WERI-Rb-1 (cell line): Measurements from ENCODE around the gene BCL6.

Experiments
- DNase-seq: peaks from one replicate; pipeline ENCODE4 v3.0.0-alpha.2; 2020
- H3K27ac ChIP-seq: fragments of 250-450 bp; sonication (Bioruptor Pico); 2 replicates; pipeline ENCODE4 v1.5.1; 2020; ENCODE audit warnings: mild to moderate bottlenecking, moderate library complexity
- H3K27me3 ChIP-seq: fragments of 250-450 bp; sonication (Bioruptor Pico); 2 replicates; pipeline ENCODE4 v1.5.1; 2021; ENCODE audit warnings: mild to moderate bottlenecking, low read depth, moderate library complexity; ENCODE audit not compliant: insufficient read depth, severe bottlenecking
- H3K36me3 ChIP-seq: fragments of 250-450 bp; sonication (Bioruptor Pico); 2 replicates; pipeline ENCODE4 v1.5.1; 2020; ENCODE audit warnings: mild to moderate bottlenecking, moderate library complexity
- H3K4me3 ChIP-seq: 2 replicates; pipeline ENCODE4 v1.5.1; 2011; ENCODE audit warnings: low read depth, mild to moderate bottlenecking, control low read depth, low read length
- H3K9me3 ChIP-seq: fragments of 250-450 bp; sonication (Bioruptor Pico); 2 replicates; pipeline ENCODE4 v1.5.1; 2021; ENCODE audit warnings: mild to moderate bottlenecking, moderate library complexity; ENCODE audit not compliant: severe bottlenecking
- TF ChIP-seq, protein P1 (sequence below): IDR thresholded peaks from 2 replicates; pipeline ENCODE4 v1.5.1; 2011; ENCODE audit warnings: low read depth, mild to moderate bottlenecking, control low read depth, inconsistent platforms, low read length

BCL6 gene

DNA sequence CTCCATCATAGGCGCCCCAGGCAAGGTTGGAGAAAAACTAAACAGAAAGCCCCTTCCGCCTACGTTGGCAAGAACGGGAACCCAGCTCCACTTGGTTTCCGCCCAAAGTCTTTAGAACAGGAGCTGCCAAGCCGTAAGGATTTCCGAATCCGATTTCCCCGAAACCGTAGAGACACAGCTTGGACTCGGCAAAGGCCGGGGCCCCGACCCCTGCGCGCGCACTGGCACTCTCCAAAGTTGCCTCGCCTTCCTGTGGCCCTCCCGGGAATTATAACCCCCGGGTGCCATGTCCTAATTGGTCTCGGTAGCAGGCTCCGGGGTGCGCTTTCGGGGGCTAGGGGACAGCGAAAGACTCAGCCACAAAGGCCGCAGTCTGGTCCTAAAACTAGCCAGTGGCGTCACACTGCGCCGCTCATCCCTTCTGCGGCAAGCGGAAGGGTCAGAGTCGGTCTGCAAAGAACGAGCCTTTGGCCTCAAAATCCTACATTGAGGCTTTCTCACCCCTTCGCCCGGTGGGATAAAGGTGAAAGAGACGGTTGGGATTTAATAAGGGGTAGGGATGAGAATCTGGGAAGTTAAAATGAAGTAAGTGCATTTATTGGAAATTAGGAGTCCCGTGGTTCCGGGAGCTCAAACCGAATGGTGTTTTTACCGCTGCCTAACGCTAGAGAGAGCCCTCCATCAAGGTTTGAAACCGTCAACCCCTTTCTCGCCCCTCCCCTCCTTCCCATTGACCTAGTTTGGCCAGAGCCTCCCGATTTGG lies 6.8 kb downstream of the BCL6 start:
- Histone ChIP-seq H3K9me3 (no peaks in the 10 kb centered on the region), H3K4me3 (peak overlapping the region; percentile 62), H3K36me3 (no peaks in the 10 kb centered on the region), H3K27ac (no peak overlapping the region), H3K27me3 (peaks cover 48% of the 10 kb centered on the region)
- peak; percentile 82 for DNase-seq
- TF ChIP-seq, protein P1, sequence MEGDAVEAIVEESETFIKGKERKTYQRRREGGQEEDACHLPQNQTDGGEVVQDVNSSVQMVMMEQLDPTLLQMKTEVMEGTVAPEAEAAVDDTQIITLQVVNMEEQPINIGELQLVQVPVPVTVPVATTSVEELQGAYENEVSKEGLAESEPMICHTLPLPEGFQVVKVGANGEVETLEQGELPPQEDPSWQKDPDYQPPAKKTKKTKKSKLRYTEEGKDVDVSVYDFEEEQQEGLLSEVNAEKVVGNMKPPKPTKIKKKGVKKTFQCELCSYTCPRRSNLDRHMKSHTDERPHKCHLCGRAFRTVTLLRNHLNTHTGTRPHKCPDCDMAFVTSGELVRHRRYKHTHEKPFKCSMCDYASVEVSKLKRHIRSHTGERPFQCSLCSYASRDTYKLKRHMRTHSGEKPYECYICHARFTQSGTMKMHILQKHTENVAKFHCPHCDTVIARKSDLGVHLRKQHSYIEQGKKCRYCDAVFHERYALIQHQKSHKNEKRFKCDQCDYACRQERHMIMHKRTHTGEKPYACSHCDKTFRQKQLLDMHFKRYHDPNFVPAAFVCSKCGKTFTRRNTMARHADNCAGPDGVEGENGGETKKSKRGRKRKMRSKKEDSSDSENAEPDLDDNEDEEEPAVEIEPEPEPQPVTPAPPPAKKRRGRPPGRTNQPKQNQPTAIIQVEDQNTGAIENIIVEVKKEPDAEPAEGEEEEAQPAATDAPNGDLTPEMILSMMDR = peak; percentile 86

DNA sequence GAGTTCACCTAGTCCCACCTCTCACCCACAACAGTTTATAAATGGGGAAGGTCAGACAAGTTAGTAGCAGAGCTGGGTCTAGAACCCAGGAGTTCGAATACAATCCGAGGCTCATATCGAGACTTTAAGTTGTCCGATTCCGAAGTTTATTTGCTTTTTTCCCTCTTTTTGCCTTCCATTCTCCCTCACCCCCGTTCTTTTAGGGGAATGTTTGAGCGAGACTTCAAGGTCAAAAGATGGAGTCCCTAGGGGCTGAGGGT lies 7.3 kb downstream of the BCL6 start:
- H3K4me3 ChIP-seq = peak overlapping the region; percentile 62
- TF ChIP-seq, protein P1 = no peak
- no peak overlapping the region for H3K27ac ChIP-seq
- no peak for DNase-seq
- no peaks in the 10 kb centered on the region for H3K9me3 ChIP-seq
- peaks cover 48% of the 10 kb centered on the region for H3K27me3 ChIP-seq
- no peaks in the 10 kb centered on the region for H3K36me3 ChIP-seq

DNA sequence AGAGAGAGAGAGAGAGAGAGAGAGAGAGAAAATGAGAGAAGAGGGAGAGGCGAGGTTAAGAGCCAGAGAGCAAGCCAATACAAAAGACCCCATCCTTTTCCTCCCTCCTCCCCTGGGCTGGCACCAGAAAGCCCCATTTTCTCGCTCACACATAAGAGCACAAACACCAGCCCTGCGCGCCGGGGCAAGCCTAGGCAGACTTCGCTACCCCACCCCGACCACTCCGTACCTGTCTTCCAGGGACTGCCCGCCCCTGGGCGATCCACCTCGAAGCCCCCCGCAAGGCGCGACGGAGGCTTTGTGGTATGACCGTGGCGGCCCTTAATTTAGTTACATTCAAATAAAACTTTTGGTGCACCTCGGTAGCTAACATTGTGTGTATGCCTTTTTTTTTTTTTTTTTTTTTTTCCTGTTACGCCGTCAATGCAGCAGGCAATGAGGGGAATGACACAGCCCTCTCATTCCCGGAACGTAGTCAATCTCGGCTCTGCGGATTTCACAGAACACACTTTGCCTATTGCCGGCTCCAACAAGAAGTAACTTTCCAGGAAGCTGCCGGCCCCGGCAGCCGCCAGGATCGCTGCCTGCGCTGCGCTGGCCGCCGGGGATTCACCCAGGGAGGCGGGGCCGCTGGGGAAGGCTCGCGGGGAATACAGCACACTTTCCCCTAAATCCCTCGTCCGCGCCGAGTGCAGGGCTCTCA lies 7.7 kb downstream of the BCL6 start:
- TF ChIP-seq, protein P1 = no peak
- Histone ChIP-seq H3K27ac (no peak overlapping the region), H3K27me3 (peaks cover 44% of the 10 kb centered on the region), H3K36me3 (no peaks in the 10 kb centered on the region), H3K4me3 (peak overlapping the region; percentile 62), H3K9me3 (no peaks in the 10 kb centered on the region)
- DNase-seq = peak; percentile 36

DNA sequence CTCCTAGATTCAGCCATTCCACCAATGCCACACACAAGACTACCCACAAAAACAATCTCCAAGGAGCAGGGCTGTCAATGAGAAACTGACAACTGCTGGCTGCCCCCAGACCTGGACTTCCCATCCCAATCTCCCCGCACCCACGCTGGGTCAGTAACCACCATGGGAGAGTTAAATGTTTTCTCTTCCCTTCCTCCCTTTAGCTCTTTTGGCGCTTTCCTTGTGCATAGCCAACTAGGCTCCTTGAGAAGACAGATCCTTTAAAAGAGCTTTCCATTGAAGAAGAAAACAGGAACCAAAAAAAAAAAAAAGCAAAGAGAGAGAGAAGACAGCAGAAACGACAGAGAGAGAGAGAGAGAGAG lies 8.3 kb downstream of the BCL6 start:
- Histone ChIP-seq H3K27me3 (peaks cover 41% of the 10 kb centered on the region), H3K36me3 (no peaks in the 10 kb centered on the region), H3K27ac (no peak overlapping the region), H3K9me3 (no peaks in the 10 kb centered on the region), H3K4me3 (no peak overlapping the region)
- DNase-seq = no peak
- TF ChIP-seq, protein P1 = no peak

DNA sequence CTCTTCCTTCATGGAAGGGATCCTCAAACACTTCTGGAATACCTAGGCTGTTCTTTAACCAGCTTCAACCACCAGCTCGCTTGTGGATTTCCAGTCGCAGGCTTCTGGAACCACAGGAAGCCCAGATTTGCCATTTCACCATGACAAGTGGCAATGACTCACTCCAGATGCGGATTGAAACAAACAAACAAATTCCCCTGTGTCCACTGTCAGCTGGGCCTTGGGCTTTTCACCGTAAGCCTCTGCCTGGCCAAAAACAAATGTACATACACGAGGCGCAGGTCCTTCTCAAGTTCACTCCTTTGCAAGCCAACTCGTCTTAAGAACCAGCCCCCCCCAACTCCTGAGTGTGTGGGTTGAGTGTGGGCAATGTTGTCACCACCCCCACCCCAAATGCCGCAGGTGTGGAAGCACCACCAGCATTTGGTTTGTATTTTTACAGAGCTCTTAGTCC lies 8.8 kb downstream of the BCL6 start:
- no peak overlapping the region for H3K27ac ChIP-seq
- DNase-seq = no peak
- H3K9me3 ChIP-seq = no peaks in the 10 kb centered on the region
- peaks cover 36% of the 10 kb centered on the region for H3K27me3 ChIP-seq
- H3K4me3 ChIP-seq = no peak overlapping the region
- no peaks in the 10 kb centered on the region for H3K36me3 ChIP-seq
- TF ChIP-seq, protein P1 = no peak
